Neural cell (in vitro differentiated cells): ENCODE results near the gene ERBB2. TPM values are rescaled to one million over a fixed set of nuclear protein-coding genes. Genes with fewer than 3 reads are reported as not detected.

Source experiments
- H2AFZ ChIP-seq: fragments of 200-600, 300-800 bp; sonication (generic), shearing (Covaris generic); 2 replicates; pipeline ENCODE4 v1.6.0; 2014; ENCODE audit warnings: low read depth, mild to moderate bottlenecking, antibody characterized with exemption, low read length, moderate library complexity
- H3F3A ChIP-seq: fragments of 200-600 bp; shearing (Covaris generic); 2 replicates; pipeline ENCODE4 v1.6.1; 2016; ENCODE audit warnings: mild to moderate bottlenecking, moderate library complexity, mixed read lengths, antibody characterized with exemption, low read length; ENCODE audit not compliant: insufficient read depth, poor library complexity, severe bottlenecking
- H3K27ac ChIP-seq: fragments of 200-600, 300-800 bp; sonication (generic), shearing (Covaris generic); 2 replicates; pipeline ENCODE4 v1.5.1; 2014; ENCODE audit warnings: mild to moderate bottlenecking, low read length, moderate library complexity
- H3K27me3 ChIP-seq: fragments of 300-800, 200-600 bp; sonication (generic), shearing (Covaris generic); 2 replicates; pipeline ENCODE4 v1.6.0; 2014; ENCODE audit warnings: mild to moderate bottlenecking, low read depth, low read length, moderate library complexity; ENCODE audit not compliant: insufficient read depth
- H3K36me3 ChIP-seq: fragments of 300-800, 200-600 bp; sonication (generic), shearing (Covaris generic); 2 replicates; pipeline ENCODE4 v1.5.1; 2014; ENCODE audit warnings: mild to moderate bottlenecking, antibody characterized with exemption, low read length, moderate library complexity; ENCODE audit not compliant: insufficient read depth
- H3K4me2 ChIP-seq: fragments of 300-800, 200-600 bp; sonication (generic), shearing (Covaris generic); 2 replicates; pipeline ENCODE4 v1.6.0; 2014; ENCODE audit warnings: mild to moderate bottlenecking, low read length
- H3K4me3 ChIP-seq: fragments of 300-800, 200-600 bp; sonication (generic), shearing (Covaris generic); 2 replicates; pipeline ENCODE4 v1.5.1; 2014; ENCODE audit warnings: mild to moderate bottlenecking, low read length, moderate library complexity
- H3K79me2 ChIP-seq: fragments of 200-600 bp; shearing (Covaris generic); replicated peaks from 2 replicates; pipeline ENCODE4 v1.6.0; 2014; ENCODE audit warnings: mild to moderate bottlenecking, low read length, moderate library complexity; ENCODE audit not compliant: insufficient read depth
- H3K9ac ChIP-seq: fragments of 300-800, 200-600 bp; sonication (generic), shearing (Covaris generic); 2 replicates; pipeline ENCODE4 v1.6.1; 2016; ENCODE audit warnings: mild to moderate bottlenecking, low read length, mixed read lengths
- H3K9me2 ChIP-seq: fragments of 200-600 bp; shearing (Covaris generic); 2 replicates; pipeline ENCODE4 v1.6.1; 2016; ENCODE audit warnings: mild to moderate bottlenecking, low read length, mixed read lengths; ENCODE audit not compliant: insufficient read depth
- H3K9me3 ChIP-seq: fragments of 200-600, 300-800 bp; sonication (generic), shearing (Covaris generic); 2 replicates; pipeline ENCODE4 v1.6.1; 2016; ENCODE audit warnings: mild to moderate bottlenecking, mixed run types, low read length, moderate library complexity, mixed read lengths
- H4K20me1 ChIP-seq: fragments of 200-600 bp; shearing (Covaris generic); 2 replicates; pipeline ENCODE4 v1.6.1; 2016; ENCODE audit warnings: mild to moderate bottlenecking, mixed run types; ENCODE audit not compliant: insufficient read depth
- EP300 ChIP-seq: fragments of 450-650 bp; conservative IDR thresholded peaks from 2 replicates; pipeline ENCODE4 v1.6.1; 2014; ENCODE audit warnings: antibody characterized with exemption, mild to moderate bottlenecking, moderate library complexity; ENCODE audit not compliant: poor library complexity, severe bottlenecking
- EZH2 ChIP-seq: fragments of 200-600, 300-800 bp; shearing (Covaris generic), sonication (generic); IDR thresholded peaks from 2 replicates; pipeline ENCODE4 v1.6.1; 2014; ENCODE audit warnings: antibody characterized with exemption, low read length, borderline replicate concordance, mild to moderate bottlenecking; ENCODE audit not compliant: insufficient read depth, poor library complexity, severe bottlenecking
- MXI1 ChIP-seq: fragments of 450-650 bp; conservative IDR thresholded peaks from 2 replicates; pipeline ENCODE4 v1.6.1; 2014; ENCODE audit warnings: antibody characterized with exemption, mild to moderate bottlenecking; ENCODE audit not compliant: poor library complexity, severe bottlenecking
- POLR2AphosphoS5 ChIP-seq: IDR thresholded peaks from 2 replicates; pipeline ENCODE4 v1.6.1; 2012
- RAD21 ChIP-seq: fragments of 450-650 bp; conservative IDR thresholded peaks from 2 replicates; pipeline ENCODE4 v1.6.1; 2014; ENCODE audit warnings: antibody characterized with exemption, mild to moderate bottlenecking, moderate library complexity
- SMC3 ChIP-seq: fragments of 450-650 bp; conservative IDR thresholded peaks from 2 replicates; pipeline ENCODE4 v1.6.1; 2014; ENCODE audit warnings: antibody characterized with exemption, mild to moderate bottlenecking, moderate library complexity; ENCODE audit not compliant: poor library complexity
- TAF1 ChIP-seq: IDR thresholded peaks from 2 replicates; pipeline ENCODE4 v1.6.1; 2012; ENCODE audit warnings: low read depth
- polyA plus RNA-seq: library from polyadenylated mRNA; depleted of rRNA; stranded (reverse); fragments of >200 nt; gene quantifications from 2 replicates; pipeline ENCODE4 v1.2.3, GENCODE V29; 2014
- TF ChIP-seq, protein P1 (sequence below): fragments of 450-650 bp; IDR thresholded peaks from 2 replicates; pipeline ENCODE4 v1.5.1; 2014; ENCODE audit warnings: antibody characterized with exemption, mild to moderate bottlenecking, moderate library complexity; ENCODE audit not compliant: poor library complexity, severe bottlenecking
- TF ChIP-seq, protein P2 (sequence below): IDR thresholded peaks from 2 replicates; pipeline ENCODE4 v1.6.1; 2012; ENCODE audit warnings: borderline replicate concordance

ERBB2 gene
- polyA plus RNA-seq, 1 donor from 2014 or later = 16.0 TPM

DNA sequence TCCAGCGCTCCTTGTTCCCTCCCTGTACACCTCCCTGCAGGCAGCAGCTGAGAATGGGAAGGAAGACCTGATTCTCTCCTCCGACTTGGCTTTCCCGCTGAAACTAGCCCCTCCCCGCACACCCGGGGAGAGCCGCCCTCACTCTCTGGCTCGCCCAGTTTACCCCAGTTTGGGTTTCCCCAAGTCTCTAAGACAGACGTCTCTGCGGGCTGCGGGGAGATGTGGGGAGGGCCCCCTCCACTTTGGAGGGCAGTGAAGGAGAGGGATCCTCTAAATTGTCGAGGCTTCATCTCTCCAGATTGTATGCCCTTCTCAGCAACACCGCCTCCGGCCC lies 38.7 kb downstream of the ERBB2 start:
- no peak overlapping the region for H2AFZ ChIP-seq
- TF ChIP-seq EP300 (no peak), EZH2 (no peak), TAF1 (no peak), POLR2AphosphoS5 (no peak), RAD21 (no peak), SMC3 (no peak), MXI1 (no peak)
- TF ChIP-seq, protein P1, sequence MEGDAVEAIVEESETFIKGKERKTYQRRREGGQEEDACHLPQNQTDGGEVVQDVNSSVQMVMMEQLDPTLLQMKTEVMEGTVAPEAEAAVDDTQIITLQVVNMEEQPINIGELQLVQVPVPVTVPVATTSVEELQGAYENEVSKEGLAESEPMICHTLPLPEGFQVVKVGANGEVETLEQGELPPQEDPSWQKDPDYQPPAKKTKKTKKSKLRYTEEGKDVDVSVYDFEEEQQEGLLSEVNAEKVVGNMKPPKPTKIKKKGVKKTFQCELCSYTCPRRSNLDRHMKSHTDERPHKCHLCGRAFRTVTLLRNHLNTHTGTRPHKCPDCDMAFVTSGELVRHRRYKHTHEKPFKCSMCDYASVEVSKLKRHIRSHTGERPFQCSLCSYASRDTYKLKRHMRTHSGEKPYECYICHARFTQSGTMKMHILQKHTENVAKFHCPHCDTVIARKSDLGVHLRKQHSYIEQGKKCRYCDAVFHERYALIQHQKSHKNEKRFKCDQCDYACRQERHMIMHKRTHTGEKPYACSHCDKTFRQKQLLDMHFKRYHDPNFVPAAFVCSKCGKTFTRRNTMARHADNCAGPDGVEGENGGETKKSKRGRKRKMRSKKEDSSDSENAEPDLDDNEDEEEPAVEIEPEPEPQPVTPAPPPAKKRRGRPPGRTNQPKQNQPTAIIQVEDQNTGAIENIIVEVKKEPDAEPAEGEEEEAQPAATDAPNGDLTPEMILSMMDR = no peak
- TF ChIP-seq, protein P2, sequence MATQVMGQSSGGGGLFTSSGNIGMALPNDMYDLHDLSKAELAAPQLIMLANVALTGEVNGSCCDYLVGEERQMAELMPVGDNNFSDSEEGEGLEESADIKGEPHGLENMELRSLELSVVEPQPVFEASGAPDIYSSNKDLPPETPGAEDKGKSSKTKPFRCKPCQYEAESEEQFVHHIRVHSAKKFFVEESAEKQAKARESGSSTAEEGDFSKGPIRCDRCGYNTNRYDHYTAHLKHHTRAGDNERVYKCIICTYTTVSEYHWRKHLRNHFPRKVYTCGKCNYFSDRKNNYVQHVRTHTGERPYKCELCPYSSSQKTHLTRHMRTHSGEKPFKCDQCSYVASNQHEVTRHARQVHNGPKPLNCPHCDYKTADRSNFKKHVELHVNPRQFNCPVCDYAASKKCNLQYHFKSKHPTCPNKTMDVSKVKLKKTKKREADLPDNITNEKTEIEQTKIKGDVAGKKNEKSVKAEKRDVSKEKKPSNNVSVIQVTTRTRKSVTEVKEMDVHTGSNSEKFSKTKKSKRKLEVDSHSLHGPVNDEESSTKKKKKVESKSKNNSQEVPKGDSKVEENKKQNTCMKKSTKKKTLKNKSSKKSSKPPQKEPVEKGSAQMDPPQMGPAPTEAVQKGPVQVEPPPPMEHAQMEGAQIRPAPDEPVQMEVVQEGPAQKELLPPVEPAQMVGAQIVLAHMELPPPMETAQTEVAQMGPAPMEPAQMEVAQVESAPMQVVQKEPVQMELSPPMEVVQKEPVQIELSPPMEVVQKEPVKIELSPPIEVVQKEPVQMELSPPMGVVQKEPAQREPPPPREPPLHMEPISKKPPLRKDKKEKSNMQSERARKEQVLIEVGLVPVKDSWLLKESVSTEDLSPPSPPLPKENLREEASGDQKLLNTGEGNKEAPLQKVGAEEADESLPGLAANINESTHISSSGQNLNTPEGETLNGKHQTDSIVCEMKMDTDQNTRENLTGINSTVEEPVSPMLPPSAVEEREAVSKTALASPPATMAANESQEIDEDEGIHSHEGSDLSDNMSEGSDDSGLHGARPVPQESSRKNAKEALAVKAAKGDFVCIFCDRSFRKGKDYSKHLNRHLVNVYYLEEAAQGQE = no peak
- H3K4me3 ChIP-seq = no peak overlapping the region
- H3K79me2 ChIP-seq = no peaks in the 10 kb centered on the region
- no peaks in the 10 kb centered on the region for H3F3A ChIP-seq
- peaks cover 55% of the 10 kb centered on the region for H3K27me3 ChIP-seq
- no peak overlapping the region for H3K27ac ChIP-seq
- no peaks in the 10 kb centered on the region for H3K9me2 ChIP-seq
- no peak overlapping the region for H3K4me2 ChIP-seq
- H3K36me3 ChIP-seq = no peaks in the 10 kb centered on the region
- H3K9me3 ChIP-seq = no peaks in the 10 kb centered on the region
- no peaks in the 10 kb centered on the region for H4K20me1 ChIP-seq
- no peak overlapping the region for H3K9ac ChIP-seq

DNA sequence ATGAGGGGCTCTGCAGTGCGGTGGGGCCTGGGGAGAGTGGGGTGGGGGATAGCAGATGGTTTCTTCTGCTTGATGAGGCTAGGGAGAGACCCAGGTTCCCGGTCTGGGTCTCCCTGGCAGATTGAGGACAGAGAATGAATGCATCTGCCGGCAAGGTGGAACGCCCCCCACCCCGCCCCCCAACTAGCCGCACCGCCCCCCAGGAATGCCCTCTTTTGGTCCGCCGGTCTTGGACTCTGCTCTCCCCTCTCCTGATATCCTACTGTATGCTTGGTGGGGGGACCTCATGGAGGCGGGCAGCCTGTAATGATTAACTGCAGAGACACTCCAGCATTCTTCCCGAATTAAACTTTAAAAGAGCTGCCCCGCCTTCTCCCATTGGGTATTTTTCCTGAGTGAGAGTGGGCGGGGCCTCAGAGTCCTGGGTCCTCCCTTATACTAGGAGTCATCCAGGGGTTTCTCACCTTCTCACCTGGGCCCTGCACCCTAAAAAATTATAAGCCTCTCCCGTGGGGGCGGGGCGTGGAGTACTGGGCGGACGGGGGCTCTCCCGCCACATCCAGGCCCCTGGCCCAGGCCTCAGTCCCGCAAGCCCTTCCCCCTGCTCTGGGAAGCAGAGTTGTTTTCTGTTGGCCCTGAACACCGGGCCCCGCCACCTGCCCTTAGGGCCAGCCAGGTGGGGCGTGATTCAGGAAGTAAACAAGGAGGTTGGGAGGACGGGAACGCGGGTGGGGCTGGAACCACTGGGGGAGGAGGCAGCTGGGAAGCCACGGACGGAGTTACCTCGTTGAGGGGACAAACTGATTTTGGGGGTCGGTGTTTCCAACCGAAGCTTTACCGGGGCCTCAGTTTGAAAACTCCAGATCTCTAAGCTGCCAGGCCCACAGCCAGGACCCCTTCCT lies 39.4 kb downstream of the ERBB2 start:
- Histone ChIP-seq H3K27ac (no peak overlapping the region), H3K36me3 (no peaks in the 10 kb centered on the region), H3K79me2 (no peaks in the 10 kb centered on the region), H3F3A (no peaks in the 10 kb centered on the region), H2AFZ (no peak overlapping the region), H3K9me2 (no peaks in the 10 kb centered on the region), H3K4me2 (no peak overlapping the region), H3K4me3 (no peak overlapping the region), H3K9me3 (no peaks in the 10 kb centered on the region), H3K27me3 (peaks cover 55% of the 10 kb centered on the region), H4K20me1 (no peaks in the 10 kb centered on the region), H3K9ac (no peak overlapping the region)
- TF ChIP-seq POLR2AphosphoS5 (no peak), RAD21 (no peak), SMC3 (no peak), MXI1 (no peak), EP300 (no peak), EZH2 (no peak), TAF1 (no peak)
- TF ChIP-seq, protein P2 = no peak
- TF ChIP-seq, protein P1 = no peak
